Neural cell (in vitro differentiated cells): ENCODE data around the gene AZGP1. TPM values are rescaled to one million over a fixed set of nuclear protein-coding genes. Genes with fewer than 3 reads are reported as not detected.

Source experiments
- H2AFZ ChIP-seq: fragments of 200-600, 300-800 bp; sonication (generic), shearing (Covaris generic); 2 replicates; pipeline ENCODE4 v1.6.0; 2014; ENCODE audit warnings: low read depth, mild to moderate bottlenecking, antibody characterized with exemption, low read length, moderate library complexity
- H3F3A ChIP-seq: fragments of 200-600 bp; shearing (Covaris generic); 2 replicates; pipeline ENCODE4 v1.6.1; 2016; ENCODE audit warnings: mild to moderate bottlenecking, moderate library complexity, mixed read lengths, antibody characterized with exemption, low read length; ENCODE audit not compliant: insufficient read depth, poor library complexity, severe bottlenecking
- H3K27ac ChIP-seq: fragments of 200-600, 300-800 bp; sonication (generic), shearing (Covaris generic); 2 replicates; pipeline ENCODE4 v1.5.1; 2014; ENCODE audit warnings: mild to moderate bottlenecking, low read length, moderate library complexity
- H3K27me3 ChIP-seq: fragments of 300-800, 200-600 bp; sonication (generic), shearing (Covaris generic); 2 replicates; pipeline ENCODE4 v1.6.0; 2014; ENCODE audit warnings: mild to moderate bottlenecking, low read depth, low read length, moderate library complexity; ENCODE audit not compliant: insufficient read depth
- H3K36me3 ChIP-seq: fragments of 300-800, 200-600 bp; sonication (generic), shearing (Covaris generic); 2 replicates; pipeline ENCODE4 v1.5.1; 2014; ENCODE audit warnings: mild to moderate bottlenecking, antibody characterized with exemption, low read length, moderate library complexity; ENCODE audit not compliant: insufficient read depth
- H3K4me2 ChIP-seq: fragments of 300-800, 200-600 bp; sonication (generic), shearing (Covaris generic); 2 replicates; pipeline ENCODE4 v1.6.0; 2014; ENCODE audit warnings: mild to moderate bottlenecking, low read length
- H3K4me3 ChIP-seq: fragments of 300-800, 200-600 bp; sonication (generic), shearing (Covaris generic); 2 replicates; pipeline ENCODE4 v1.5.1; 2014; ENCODE audit warnings: mild to moderate bottlenecking, low read length, moderate library complexity
- H3K79me2 ChIP-seq: fragments of 200-600 bp; shearing (Covaris generic); replicated peaks from 2 replicates; pipeline ENCODE4 v1.6.0; 2014; ENCODE audit warnings: mild to moderate bottlenecking, low read length, moderate library complexity; ENCODE audit not compliant: insufficient read depth
- H3K9ac ChIP-seq: fragments of 300-800, 200-600 bp; sonication (generic), shearing (Covaris generic); 2 replicates; pipeline ENCODE4 v1.6.1; 2016; ENCODE audit warnings: mild to moderate bottlenecking, low read length, mixed read lengths
- H3K9me2 ChIP-seq: fragments of 200-600 bp; shearing (Covaris generic); 2 replicates; pipeline ENCODE4 v1.6.1; 2016; ENCODE audit warnings: mild to moderate bottlenecking, low read length, mixed read lengths; ENCODE audit not compliant: insufficient read depth
- H3K9me3 ChIP-seq: fragments of 200-600, 300-800 bp; sonication (generic), shearing (Covaris generic); 2 replicates; pipeline ENCODE4 v1.6.1; 2016; ENCODE audit warnings: mild to moderate bottlenecking, mixed run types, low read length, moderate library complexity, mixed read lengths
- H4K20me1 ChIP-seq: fragments of 200-600 bp; shearing (Covaris generic); 2 replicates; pipeline ENCODE4 v1.6.1; 2016; ENCODE audit warnings: mild to moderate bottlenecking, mixed run types; ENCODE audit not compliant: insufficient read depth
- CTCF ChIP-seq: fragments of 450-650 bp; IDR thresholded peaks from 2 replicates; pipeline ENCODE4 v1.5.1; 2014; ENCODE audit warnings: antibody characterized with exemption, mild to moderate bottlenecking, moderate library complexity; ENCODE audit not compliant: poor library complexity, severe bottlenecking
- EP300 ChIP-seq: fragments of 450-650 bp; conservative IDR thresholded peaks from 2 replicates; pipeline ENCODE4 v1.6.1; 2014; ENCODE audit warnings: antibody characterized with exemption, mild to moderate bottlenecking, moderate library complexity; ENCODE audit not compliant: poor library complexity, severe bottlenecking
- EZH2 ChIP-seq: fragments of 200-600, 300-800 bp; shearing (Covaris generic), sonication (generic); IDR thresholded peaks from 2 replicates; pipeline ENCODE4 v1.6.1; 2014; ENCODE audit warnings: antibody characterized with exemption, low read length, borderline replicate concordance, mild to moderate bottlenecking; ENCODE audit not compliant: insufficient read depth, poor library complexity, severe bottlenecking
- MXI1 ChIP-seq: fragments of 450-650 bp; conservative IDR thresholded peaks from 2 replicates; pipeline ENCODE4 v1.6.1; 2014; ENCODE audit warnings: antibody characterized with exemption, mild to moderate bottlenecking; ENCODE audit not compliant: poor library complexity, severe bottlenecking
- POLR2AphosphoS5 ChIP-seq: IDR thresholded peaks from 2 replicates; pipeline ENCODE4 v1.6.1; 2012
- RAD21 ChIP-seq: fragments of 450-650 bp; conservative IDR thresholded peaks from 2 replicates; pipeline ENCODE4 v1.6.1; 2014; ENCODE audit warnings: antibody characterized with exemption, mild to moderate bottlenecking, moderate library complexity
- REST ChIP-seq: IDR thresholded peaks from 2 replicates; pipeline ENCODE4 v1.6.1; 2012; ENCODE audit warnings: borderline replicate concordance
- SMC3 ChIP-seq: fragments of 450-650 bp; conservative IDR thresholded peaks from 2 replicates; pipeline ENCODE4 v1.6.1; 2014; ENCODE audit warnings: antibody characterized with exemption, mild to moderate bottlenecking, moderate library complexity; ENCODE audit not compliant: poor library complexity
- TAF1 ChIP-seq: IDR thresholded peaks from 2 replicates; pipeline ENCODE4 v1.6.1; 2012; ENCODE audit warnings: low read depth
- polyA plus RNA-seq: library from polyadenylated mRNA; depleted of rRNA; stranded (reverse); fragments of >200 nt; gene quantifications from 2 replicates; pipeline ENCODE4 v1.2.3, GENCODE V29; 2014

Gene AZGP1
- polyA plus RNA-seq, 1 donor from 2014 or later = not detected

GRCh38 chr7:99920149-99920548 is 55.7 kb downstream of the AZGP1 start:
- H3K79me2 ChIP-seq = no peaks in the 10 kb centered on the region
- no peak overlapping the region for H3K27ac ChIP-seq
- no peak overlapping the region for H3K4me2 ChIP-seq
- peaks cover 5% of the 10 kb centered on the region for H3K9me3 ChIP-seq
- no peaks in the 10 kb centered on the region for H3F3A ChIP-seq
- H2AFZ ChIP-seq = no peak overlapping the region
- H3K4me3 ChIP-seq = no peak overlapping the region
- no peak for TF ChIP-seq SMC3
- TF ChIP-seq CTCF = no peak
- no peak for TF ChIP-seq POLR2AphosphoS5
- TF ChIP-seq RAD21 = no peak
- no peak for TF ChIP-seq REST
- TF ChIP-seq EZH2 = no peak
- TF ChIP-seq TAF1 = no peak
- no peak for TF ChIP-seq MXI1
- no peak for TF ChIP-seq EP300
- no peaks in the 10 kb centered on the region for H4K20me1 ChIP-seq
- no peak overlapping the region for H3K9ac ChIP-seq
- no peaks in the 10 kb centered on the region for H3K9me2 ChIP-seq
- no peaks in the 10 kb centered on the region for H3K36me3 ChIP-seq
- no peaks in the 10 kb centered on the region for H3K27me3 ChIP-seq

GRCh38 chr7:99919814-99920112 is 56.1 kb downstream of the AZGP1 start:
- no peaks in the 10 kb centered on the region for H3K9me2 ChIP-seq
- H4K20me1 ChIP-seq = no peaks in the 10 kb centered on the region
- H2AFZ ChIP-seq = no peak overlapping the region
- no peaks in the 10 kb centered on the region for H3F3A ChIP-seq
- no peaks in the 10 kb centered on the region for H3K27me3 ChIP-seq
- H3K79me2 ChIP-seq = no peaks in the 10 kb centered on the region
- H3K9ac ChIP-seq = no peak overlapping the region
- H3K4me2 ChIP-seq = no peak overlapping the region
- H3K9me3 ChIP-seq = peaks cover 5% of the 10 kb centered on the region
- no peak for TF ChIP-seq EP300
- H3K27ac ChIP-seq = no peak overlapping the region
- no peaks in the 10 kb centered on the region for H3K36me3 ChIP-seq
- no peak overlapping the region for H3K4me3 ChIP-seq
